Measurements from ENCODE around the gene AGBL5. TPM values are rescaled to one million over a fixed set of nuclear protein-coding genes. Genes with fewer than 3 reads are reported as not detected.

Gene AGBL5
- total and polyA plus RNA-seq, 2 of the 13 experiments (the other 11 are each of a cell fraction or from before 2014, with no cell fraction given) = 55.9 to 73.3 TPM

- TF ChIP-seq SRSF9 (IDR thresholded peaks at IDR 0.05; ENCODE audit: borderline replicate concordance, insufficient read depth, low read depth, low read length, poor library complexity, severe bottlenecking) (no peak), HHEX (CRISPR knock-in tag; IDR thresholded peaks at IDR 0.05) (no peak), ZNF800 (CRISPR knock-in tag; IDR thresholded peaks at IDR 0.05) (peak; percentile 43; the same call in 1 of the 2 replicates), NCOR1 (IDR thresholded peaks at IDR 0.05; ENCODE audit: borderline replicate concordance, low read length) (no peak), TAF1 (CRISPR knock-in tag; IDR thresholded peaks at IDR 0.05) (no peak), ZNF10 (CRISPR knock-in tag; IDR thresholded peaks at IDR 0.05; ENCODE audit: borderline replicate concordance, low read depth) (no peak), E2F2 (CRISPR knock-in tag; IDR thresholded peaks at IDR 0.05; ENCODE audit: borderline replicate concordance) (no peak), PREB (CRISPR knock-in tag; IDR thresholded peaks at IDR 0.05) (no peak), ZBTB4 (CRISPR knock-in tag; IDR thresholded peaks at IDR 0.05; ENCODE audit: borderline replicate concordance) (0 out of 2 replicates have a peak, but pooled peaks have one; percentile 20), SKI (IDR thresholded peaks at IDR 0.05; ENCODE audit: partially characterized antibody) (no peak), TFDP2 (CRISPR knock-in tag; IDR thresholded peaks at IDR 0.05) (no peak), HCFC1 (IDR thresholded peaks at IDR 0.05; ENCODE audit: low read depth, low read length) (no peak), RFXAP (CRISPR knock-in tag; IDR thresholded peaks at IDR 0.05; ENCODE audit: borderline replicate concordance) (no peak), SKIL (CRISPR knock-in tag; IDR thresholded peaks at IDR 0.05; ENCODE audit: borderline replicate concordance) (no peak), PRMT3 (CRISPR knock-in tag; IDR thresholded peaks at IDR 0.05; ENCODE audit: borderline replicate concordance, low read depth) (no peak), MYNN (CRISPR knock-in tag; IDR thresholded peaks at IDR 0.05; ENCODE audit: low read depth) (no peak), ZNF766 (CRISPR knock-in tag; IDR thresholded peaks at IDR 0.05; ENCODE audit: borderline replicate concordance) (no peak)
Observed at GRCh38 chr2:27085673-27086089, 34.2 kb downstream of the AGBL5 start (continued).

All from HepG2 (cell line).